ENCODE data around the gene EFNB3. TPM values are rescaled to one million over a fixed set of nuclear protein-coding genes. Genes with fewer than 3 reads are reported as not detected.

The EFNB3 gene, protein sequence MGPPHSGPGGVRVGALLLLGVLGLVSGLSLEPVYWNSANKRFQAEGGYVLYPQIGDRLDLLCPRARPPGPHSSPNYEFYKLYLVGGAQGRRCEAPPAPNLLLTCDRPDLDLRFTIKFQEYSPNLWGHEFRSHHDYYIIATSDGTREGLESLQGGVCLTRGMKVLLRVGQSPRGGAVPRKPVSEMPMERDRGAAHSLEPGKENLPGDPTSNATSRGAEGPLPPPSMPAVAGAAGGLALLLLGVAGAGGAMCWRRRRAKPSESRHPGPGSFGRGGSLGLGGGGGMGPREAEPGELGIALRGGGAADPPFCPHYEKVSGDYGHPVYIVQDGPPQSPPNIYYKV
- 1 to 10 TPM in 3 of 4 donors, under 1 TPM in 1; 0.70 to 2.7 (median 1.9) TPM for total RNA-seq

DNA sequence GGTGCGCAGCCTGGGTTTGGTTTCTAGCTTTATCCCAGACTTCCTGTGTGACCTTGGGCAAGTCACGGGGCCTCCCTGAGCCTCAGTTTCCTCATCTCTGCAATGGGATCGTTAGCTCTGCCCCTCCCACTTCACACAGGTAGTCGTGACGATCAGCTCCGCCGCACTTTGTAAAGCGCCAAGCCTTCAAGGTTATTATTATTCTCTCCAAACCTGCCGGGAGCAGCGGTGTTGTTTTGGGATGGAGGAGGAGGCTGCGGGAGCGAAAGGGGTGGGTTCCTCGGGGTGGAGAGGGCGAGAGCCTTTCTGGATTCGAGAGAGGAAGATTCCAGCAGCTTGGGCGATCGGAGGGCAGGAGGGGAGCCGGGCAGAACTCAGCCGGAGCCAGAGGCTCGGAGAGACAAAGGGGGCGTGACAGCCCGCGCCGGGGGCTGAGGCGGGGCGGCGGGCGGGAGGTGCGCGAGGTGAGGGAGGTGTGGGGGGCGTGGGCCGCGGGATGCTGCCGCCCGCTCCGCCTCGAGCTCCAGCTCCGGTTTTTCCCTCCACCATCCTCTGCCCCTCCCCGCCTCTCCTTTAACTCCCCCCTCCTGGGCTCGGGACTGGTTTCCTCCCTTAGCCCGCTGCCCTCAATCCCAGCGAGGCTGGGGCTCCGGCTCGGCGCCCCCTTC, at the start of gene EFNB3:
TSS of gene EFNB3 (plus strand) at position 602 of the 668 bp plus-strand sequence. CDS start 397 bp downstream, outside the sequence.
- WGBS, 2 donors: 0 to 2% methylated on average over 1 to 24 of the region's 45 CpGs
- Histone ChIP-seq H3K36me3 (peaks cover 0 to 27% (median 7%) of the 10 kb centered on the region in 3 donors), H3K4me1 (peaks cover 19 to 28% (median 20%) of the 10 kb centered on the region in 3 donors), H3K27ac (no peak within 1 kb of the TSS), H3K9me3 (no peaks in the 10 kb centered on the region), H3K27me3 (peaks cover 0 to 76% (median 10%) of the 10 kb centered on the region in 4 donors), H3K4me3 (peak within 1 kb of the TSS; percentile 28 to 69 (median 43))
- no peak for TF ChIP-seq POLR2A (IDR thresholded peaks at IDR 0.05)
- TF ChIP-seq, protein P1, sequence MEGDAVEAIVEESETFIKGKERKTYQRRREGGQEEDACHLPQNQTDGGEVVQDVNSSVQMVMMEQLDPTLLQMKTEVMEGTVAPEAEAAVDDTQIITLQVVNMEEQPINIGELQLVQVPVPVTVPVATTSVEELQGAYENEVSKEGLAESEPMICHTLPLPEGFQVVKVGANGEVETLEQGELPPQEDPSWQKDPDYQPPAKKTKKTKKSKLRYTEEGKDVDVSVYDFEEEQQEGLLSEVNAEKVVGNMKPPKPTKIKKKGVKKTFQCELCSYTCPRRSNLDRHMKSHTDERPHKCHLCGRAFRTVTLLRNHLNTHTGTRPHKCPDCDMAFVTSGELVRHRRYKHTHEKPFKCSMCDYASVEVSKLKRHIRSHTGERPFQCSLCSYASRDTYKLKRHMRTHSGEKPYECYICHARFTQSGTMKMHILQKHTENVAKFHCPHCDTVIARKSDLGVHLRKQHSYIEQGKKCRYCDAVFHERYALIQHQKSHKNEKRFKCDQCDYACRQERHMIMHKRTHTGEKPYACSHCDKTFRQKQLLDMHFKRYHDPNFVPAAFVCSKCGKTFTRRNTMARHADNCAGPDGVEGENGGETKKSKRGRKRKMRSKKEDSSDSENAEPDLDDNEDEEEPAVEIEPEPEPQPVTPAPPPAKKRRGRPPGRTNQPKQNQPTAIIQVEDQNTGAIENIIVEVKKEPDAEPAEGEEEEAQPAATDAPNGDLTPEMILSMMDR (IDR thresholded peaks at IDR 0.05): no peak
- intact Hi-C loops (cut with DNase I): no loop called here
- DNase-seq: no peak

- Histone ChIP-seq H3K27me3 (peaks cover 3 to 35% (median 10%) of the 10 kb centered on the region in 4 donors), H3K36me3 (no peaks in the 10 kb centered on the region), H3K4me1 (peaks cover 12 to 22% (median 13%) of the 10 kb centered on the region in 3 donors), H3K4me3 (no peak overlapping the region), H3K27ac (peak overlapping the region in 1 of 4 donors; percentile 16), H3K9me3 (no peaks in the 10 kb centered on the region)
- no peak for DNase-seq
- intact Hi-C loops (cut with DNase I): no loop called here
- TF ChIP-seq, protein P1 (IDR thresholded peaks at IDR 0.05): no peak
- TF ChIP-seq POLR2A (IDR thresholded peaks at IDR 0.05): no peak
- 80 to 90% methylated on average over 11 to 14 of the region's 17 CpGs for WGBS, 2 donors
These were observed 49.5 kb upstream of the EFNB3 start for GRCh38 chr17:7655541-7655840.

- intact Hi-C loops (cut with DNase I): no loop called here
- Histone ChIP-seq H3K27ac (peak overlapping the region in 1 of 4 donors; percentile 40), H3K4me3 (no peak overlapping the region), H3K27me3 (peaks cover 0 to 19% (median under 1%) of the 10 kb centered on the region in 4 donors), H3K9me3 (no peaks in the 10 kb centered on the region), H3K4me1 (peaks cover 0 to 6% (median 0%) of the 10 kb centered on the region in 3 donors), H3K36me3 (no peaks in the 10 kb centered on the region)
- DNase-seq: no peak
- 42 to 66% methylated on average over 3 to 10 of the region's 10 CpGs for WGBS, 2 donors
- TF ChIP-seq, protein P1 (IDR thresholded peaks at IDR 0.05): no peak
- TF ChIP-seq POLR2A (IDR thresholded peaks at IDR 0.05): no peak
These were observed 47.9 kb upstream of the EFNB3 start for GRCh38 chr17:7656958-7657609.

DNA sequence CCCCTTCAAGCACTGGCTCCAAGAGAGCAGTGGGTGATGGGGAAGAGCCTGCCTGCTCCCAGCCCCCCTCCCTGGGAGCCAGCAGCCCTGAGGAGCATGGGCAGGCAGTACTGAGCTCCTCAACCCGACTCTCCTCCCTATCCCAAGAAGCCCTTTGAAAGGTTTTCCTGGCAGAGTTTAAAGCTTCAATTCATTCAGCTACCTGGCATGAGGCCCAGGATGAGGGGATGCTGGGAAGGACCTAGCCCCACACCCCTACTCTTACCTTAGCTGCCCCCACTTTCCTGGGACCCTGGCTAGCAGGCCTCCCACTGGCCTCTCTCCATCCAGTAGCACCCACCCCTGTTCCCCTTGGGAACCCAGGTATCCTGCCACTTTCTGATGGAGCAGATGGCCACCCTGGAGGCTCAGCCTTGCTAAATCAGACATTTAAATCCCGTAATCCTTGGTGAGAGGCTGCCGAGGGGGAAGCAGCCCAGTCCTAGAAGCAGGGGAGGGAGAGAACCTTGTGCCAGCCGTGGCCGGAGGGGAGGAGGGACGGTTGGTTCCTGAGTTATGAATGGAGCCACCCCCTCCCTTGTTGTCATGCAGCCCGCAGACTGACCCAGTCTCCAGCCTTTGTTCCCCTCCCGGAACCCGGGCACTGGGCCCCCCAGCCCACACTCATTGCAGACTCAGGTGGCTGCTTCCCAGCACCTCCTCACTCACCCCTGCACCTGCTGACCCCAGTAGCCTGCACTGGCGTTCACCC, 37.2 kb upstream of the EFNB3 start:
- no peak for TF ChIP-seq POLR2A (IDR thresholded peaks at IDR 0.05)
- TF ChIP-seq, protein P1 (IDR thresholded peaks at IDR 0.05): no peak
- H3K9me3 ChIP-seq: no peaks in the 10 kb centered on the region
- no peak overlapping the region for H3K4me3 ChIP-seq
- H3K36me3 ChIP-seq: peaks cover 11 to 73% (median 36%) of the 10 kb centered on the region in 3 donors
- WGBS, 2 donors: 60 to 73% methylated on average over 2 to 7 of the region's 10 CpGs
- no peak for DNase-seq
- peaks cover 0 to 8% (median 0%) of the 10 kb centered on the region in 3 donors for H3K4me1 ChIP-seq
- H3K27me3 ChIP-seq: no peaks in the 10 kb centered on the region
- intact Hi-C loops (cut with DNase I): no loop called here
- no peak overlapping the region for H3K27ac ChIP-seq
